Measurements from ENCODE around the gene RSAD1. TPM values are rescaled to one million over a fixed set of nuclear protein-coding genes. Genes with fewer than 3 reads are reported as not detected.

The RSAD1 gene
- total RNA-seq, 2 experiments from 2014 or later: 44.6 to 44.7 TPM

GRCh38 chr17:50464121-50464520, 14.5 kb upstream of the RSAD1 start:
- ATAC-seq (ENCODE audit: poor library complexity): no peak

GRCh38 chr17:50464736-50465135, 13.9 kb upstream of the RSAD1 start:
- ATAC-seq (ENCODE audit: poor library complexity) (no peak), DNase-seq (no peak)
- peaks cover 9% of the 10 kb centered on the region for H3K4me1 Mint-ChIP-seq (ENCODE audit: low read depth)
- peaks cover 25% of the 10 kb centered on the region for H3K27me3 Mint-ChIP-seq
- H3K9me3 ChIP-seq (ENCODE audit: control insufficient read depth in 1 of 2, insufficient read depth in 1 of 2, low read length in 2 of 2): peaks cover 0 to 17% of the 10 kb centered on the region in 2 experiments
- ChIA-PET POLR2A (no interaction called here), CTCF (interaction anchor here (1.4 kb wide), 1 partner anchor 15 kb away, joined by 3 read pairs; no protein-coding TSS in a partner anchor)
- H3K4me3 ChIP-seq (ENCODE audit: low read length): no peak overlapping the region
- H3K27ac Mint-ChIP-seq: no peak overlapping the region
- no peak overlapping the region for H3K4me3 Mint-ChIP-seq
- TF ChIP-seq CTCF (IDR thresholded peaks at IDR 0.05): no peak
- no peaks in the 10 kb centered on the region for H3K36me3 ChIP-seq (ENCODE audit: insufficient read depth, low read length)
- H3K9me3 Mint-ChIP-seq: no peaks in the 10 kb centered on the region
- H3K27ac ChIP-seq (ENCODE audit: low read depth in 1 of 2, low read length in 2 of 2): no peak overlapping the region
- peaks cover 26% of the 10 kb centered on the region for H3K4me1 ChIP-seq (ENCODE audit: insufficient read depth, low read length)
- peaks cover 18 to 23% of the 10 kb centered on the region in 2 experiments for H3K27me3 ChIP-seq (ENCODE audit: control insufficient read depth in 1 of 2, insufficient read depth in 2 of 2, low read length in 2 of 2)
- intact Hi-C loops (cut with DNase I, micrococcal nuclease): no loop called here
- no peaks in the 10 kb centered on the region for H3K36me3 Mint-ChIP-seq (ENCODE audit: low read depth)

More at GRCh38 chr17:50464121-50464520, 14.5 kb upstream of the RSAD1 start:
- Mint-ChIP-seq H3K36me3 (ENCODE audit: low read depth) (no peaks in the 10 kb centered on the region), H3K27ac (no peak overlapping the region), H3K27me3 (peaks cover 25% of the 10 kb centered on the region), H3K4me3 (no peak overlapping the region), H3K4me1 (ENCODE audit: low read depth) (peaks cover 9% of the 10 kb centered on the region), H3K9me3 (no peaks in the 10 kb centered on the region)
- H3K4me1 ChIP-seq (ENCODE audit: insufficient read depth, low read length): peaks cover 20% of the 10 kb centered on the region
- no peak overlapping the region for H3K27ac ChIP-seq (ENCODE audit: low read depth in 1 of 2, low read length in 2 of 2)
- H3K9me3 ChIP-seq (ENCODE audit: control insufficient read depth in 1 of 2, insufficient read depth in 1 of 2, low read length in 2 of 2): peaks cover 0 to 13% of the 10 kb centered on the region in 2 experiments
- CTCF ChIA-PET: interaction anchor here (1.4 kb wide), 1 partner anchor 15 kb away, joined by 3 read pairs; no protein-coding TSS in a partner anchor
- H3K27me3 ChIP-seq (ENCODE audit: control insufficient read depth in 1 of 2, insufficient read depth in 2 of 2, low read length in 2 of 2): peaks cover 12 to 17% of the 10 kb centered on the region in 2 experiments
- no peaks in the 10 kb centered on the region for H3K36me3 ChIP-seq (ENCODE audit: insufficient read depth, low read length)
- no peak overlapping the region for H3K4me3 ChIP-seq (ENCODE audit: low read length)
- no peak for DNase-seq
- POLR2A ChIA-PET: no interaction called here
- intact Hi-C loops (cut with DNase I, micrococcal nuclease): no loop called here
- TF ChIP-seq CTCF (IDR thresholded peaks at IDR 0.05): no peak

GRCh38 chr17:50465171-50465570, 13.5 kb upstream of the RSAD1 start:
- peaks cover 22 to 26% of the 10 kb centered on the region in 2 experiments for H3K27me3 ChIP-seq (ENCODE audit: control insufficient read depth in 1 of 2, insufficient read depth in 2 of 2, low read length in 2 of 2)
- peaks cover 9% of the 10 kb centered on the region for H3K4me1 Mint-ChIP-seq (ENCODE audit: low read depth)
- no peak overlapping the region for H3K4me3 ChIP-seq (ENCODE audit: low read length)
- no peak for TF ChIP-seq CTCF (IDR thresholded peaks at IDR 0.05)
- no peaks in the 10 kb centered on the region for H3K36me3 Mint-ChIP-seq (ENCODE audit: low read depth)
- POLR2A ChIA-PET: no interaction called here
- no peaks in the 10 kb centered on the region for H3K36me3 ChIP-seq (ENCODE audit: insufficient read depth, low read length)
- ATAC-seq (ENCODE audit: poor library complexity): no peak
- H3K9me3 ChIP-seq (ENCODE audit: control insufficient read depth in 1 of 2, insufficient read depth in 1 of 2, low read length in 2 of 2): peaks cover 0 to 18% of the 10 kb centered on the region in 2 experiments
- no peaks in the 10 kb centered on the region for H3K9me3 Mint-ChIP-seq
- H3K4me3 Mint-ChIP-seq: no peak overlapping the region
- H3K27ac Mint-ChIP-seq: no peak overlapping the region
- H3K27me3 Mint-ChIP-seq: peaks cover 26% of the 10 kb centered on the region
- H3K27ac ChIP-seq (ENCODE audit: low read depth in 1 of 2, low read length in 2 of 2): no peak overlapping the region
- peaks cover 27% of the 10 kb centered on the region for H3K4me1 ChIP-seq (ENCODE audit: insufficient read depth, low read length)
- DNase-seq: no peak
- CTCF ChIA-PET: interaction anchor here (1.4 kb wide), 1 partner anchor 14 kb away, joined by 3 read pairs; no protein-coding TSS in a partner anchor
- intact Hi-C loops (cut with DNase I, micrococcal nuclease): no loop called here
